IMR-90 (cell line): ENCODE data around the gene CABP4. TPM values are rescaled to one million over a fixed set of nuclear protein-coding genes. Genes with fewer than 3 reads are reported as not detected.

Source experiments
- ATAC-seq: fragments of 200-7000 bp; cut with Tn5 transposase; 2 replicates; pipeline ENCODE4 v1.9.1; 2020; ENCODE audit warnings: low read depth, mild to moderate bottlenecking, moderate library complexity
- BruUV-seq: library from RNA; stranded (reverse); fragments of 400-500 nt; replicated peaks from 2 replicates; lab custom pipeline; 2021; lab: Mats Ljungman, UMichigan
- CTCF ChIA-PET: fragments of 300-600 bp; formaldehyde crosslinking; extraction: SDS; loops from one replicate; lab custom pipeline; 2021; ENCODE audit warnings: antibody characterized with exemption; lab: Yijun Ruan, JAX
- POLR2A ChIA-PET: fragments of 300-600 bp; sonication (Branson Sonifier 250); formaldehyde crosslinking; loops from one replicate; lab custom pipeline; 2022; ENCODE audit warnings: antibody characterized with exemption; ENCODE audit not compliant: unreplicated experiment; lab: Charles Lee
- DNase-seq: peaks from one replicate; pipeline ENCODE4 v3.0.0; 2013
- H2AFZ ChIP-seq: replicated peaks from 2 replicates; pipeline ENCODE3; 2013; ENCODE audit warnings: low read length, mild to moderate bottlenecking; ENCODE audit not compliant: poor library complexity
- H2AK5ac ChIP-seq: 2 replicates; pipeline ENCODE4 v1.6.1; 2013; ENCODE audit warnings: low read depth, low read length, inconsistent platforms
- H2AK9ac ChIP-seq: replicated peaks from 2 replicates; pipeline ENCODE3; 2013; ENCODE audit warnings: mild to moderate bottlenecking, low read depth, low read length, moderate library complexity; ENCODE audit not compliant: poor library complexity
- H2BK120ac ChIP-seq: 2 replicates; pipeline ENCODE4 v1.6.1; 2013; ENCODE audit warnings: low read depth, low read length, inconsistent platforms
- H2BK15ac ChIP-seq: 3 replicates; pipeline ENCODE4 v1.6.1; 2013; ENCODE audit warnings: low read depth, low read length, inconsistent platforms
- H2BK20ac ChIP-seq: 2 replicates; pipeline ENCODE4 v1.6.1; 2013; ENCODE audit warnings: low read depth, mild to moderate bottlenecking, inconsistent platforms, low read length, moderate library complexity
- H2BK5ac ChIP-seq: 2 replicates; pipeline ENCODE4 v1.6.1; 2013; ENCODE audit warnings: mild to moderate bottlenecking, low read depth, low read length, inconsistent platforms; ENCODE audit not compliant: poor library complexity, severe bottlenecking
- H3K14ac ChIP-seq: replicated peaks from 2 replicates; pipeline ENCODE4 v1.6.1; 2013; ENCODE audit warnings: low read depth, low read length, inconsistent platforms
- H3K18ac ChIP-seq: 2 replicates; pipeline ENCODE4 v1.6.1; 2013; ENCODE audit warnings: low read depth, low read length, control low read depth
- H3K23ac ChIP-seq: 2 replicates; pipeline ENCODE4 v1.6.1; 2013; ENCODE audit warnings: low read depth, low read length, inconsistent platforms
- H3K27ac ChIP-seq: 2 replicates; pipeline ENCODE4 v1.5.1; 2013; ENCODE audit warnings: mild to moderate bottlenecking, control low read depth, low read length; ENCODE audit not compliant: insufficient read depth
- H3K27me3 ChIP-seq: 2 replicates; pipeline ENCODE4 v1.6.1; 2013; ENCODE audit warnings: low read length; ENCODE audit not compliant: control insufficient read depth, insufficient read depth
- H3K36me3 ChIP-seq: 2 replicates; pipeline ENCODE4 v1.6.1; 2013; ENCODE audit warnings: low read length, mixed read lengths; ENCODE audit not compliant: control insufficient read depth, insufficient read depth
- H3K4ac ChIP-seq: 2 replicates; pipeline ENCODE4 v1.6.1; 2013; ENCODE audit warnings: low read depth, low read length, inconsistent platforms
- H3K4me1 ChIP-seq: 2 replicates; pipeline ENCODE4 v1.6.1; 2013; ENCODE audit warnings: low read length, mixed read lengths; ENCODE audit not compliant: control insufficient read depth, insufficient read depth
- H3K4me2 ChIP-seq: 2 replicates; pipeline ENCODE4 v1.6.1; 2013; ENCODE audit warnings: low read depth, mild to moderate bottlenecking, control low read depth, low read length, moderate library complexity
- H3K4me3 ChIP-seq: 2 replicates; pipeline ENCODE4 v1.5.1; 2013; ENCODE audit warnings: low read depth, mild to moderate bottlenecking, control low read depth, low read length, moderate library complexity; ENCODE audit not compliant: insufficient read depth
- H3K56ac ChIP-seq: 2 replicates; pipeline ENCODE4 v1.6.1; 2013; ENCODE audit warnings: low read length, inconsistent platforms; ENCODE audit not compliant: insufficient read depth; ENCODE audit errors: extremely low read depth
- H3K79me1 ChIP-seq, 2 experiments: 2 replicates each; pipeline ENCODE4 v1.6.1; 2013; ENCODE audit warnings: low read length in 2 of 2, inconsistent platforms in 1 of 2, low read depth in 1 of 2
- H3K9ac ChIP-seq: 2 replicates; pipeline ENCODE4 v1.6.1; 2013; ENCODE audit warnings: low read depth, low read length, control low read depth
- H3K9me1 ChIP-seq: 2 replicates; pipeline ENCODE4 v1.6.1; 2013; ENCODE audit warnings: low read length, inconsistent platforms; ENCODE audit not compliant: insufficient read depth
- H3K9me3 ChIP-seq: 2 replicates; pipeline ENCODE4 v1.6.1; 2013; ENCODE audit warnings: low read length; ENCODE audit not compliant: control insufficient read depth, insufficient read depth
- H4K20me1 ChIP-seq: 2 replicates; pipeline ENCODE4 v1.6.1; 2013; ENCODE audit warnings: low read length, inconsistent platforms; ENCODE audit not compliant: insufficient read depth
- H4K5ac ChIP-seq: 2 replicates; pipeline ENCODE4 v1.6.1; 2013; ENCODE audit warnings: mild to moderate bottlenecking, low read depth, low read length, control low read depth
- H4K8ac ChIP-seq, 2 experiments: 2 replicates each; pipeline ENCODE4 v1.6.1; 2013; ENCODE audit warnings: low read depth in 2 of 2, low read length in 2 of 2, control low read depth in 1 of 2, inconsistent platforms in 1 of 2
- H4K91ac ChIP-seq: 2 replicates; pipeline ENCODE4 v1.6.1; 2013; ENCODE audit warnings: low read depth, low read length, inconsistent platforms; ENCODE audit not compliant: insufficient read depth
- CEBPB ChIP-seq: IDR thresholded peaks from 2 replicates; pipeline ENCODE4 v1.6.1; 2012; ENCODE audit warnings: low read depth, low read length, improper control_type of control experiment
- FOS ChIP-seq: fragments of 150-350 bp; IDR thresholded peaks from 2 replicates; pipeline ENCODE4 v1.6.1; 2016; ENCODE audit warnings: low read depth, low read length
- MXI1 ChIP-seq: IDR thresholded peaks from 2 replicates; pipeline ENCODE4 v1.6.1; 2012; ENCODE audit warnings: low read depth, mild to moderate bottlenecking, low read length, moderate library complexity, borderline replicate concordance
- RFX5 ChIP-seq: IDR thresholded peaks from 2 replicates; pipeline ENCODE4 v1.8.0; 2012; ENCODE audit warnings: low read depth, mild to moderate bottlenecking, low read length, moderate library complexity
- SMC3 ChIP-seq: fragments of 150-350 bp; IDR thresholded peaks from 2 replicates; pipeline ENCODE4 v1.6.1; 2016; ENCODE audit warnings: low read depth, mild to moderate bottlenecking, antibody characterized with exemption, low read length, moderate library complexity
- WGBS, 2 experiments: methylation state at CpG; one replicate each; pipeline versions ENCODE4 v1.1.5 to v1.1.7; 2013; ENCODE audit warnings: missing lambda C conversion rate in 2 of 2; ENCODE audit not compliant: insufficient read length in 1 of 2; ENCODE audit errors: extremely low coverage in 2 of 2; 5-methylcytosine and 5-hydroxymethylcytosine counted together
- dilution Hi-C: fragments of 300-500 bp; cut with HindIII; formaldehyde crosslinking; loops from one replicate; pipeline ENCODE4 v1.14.3; 2018; ENCODE audit warnings: low sequenced_read_pairs; ENCODE audit not compliant: unreplicated experiment
- in situ Hi-C: fragments of 300-500 bp; cut with MboI; formaldehyde crosslinking; loops from 3 replicates; pipeline ENCODE4 v1.14.3; 2019; ENCODE audit warnings: low sequenced_read_pairs, inconsistent platforms, mixed read lengths
- intact Hi-C: fragments of 100-400 bp; cut with micrococcal nuclease; formaldehyde crosslinking; loops from 2 replicates; pipeline ENCODE4 v1.10.0; 2022
- polyA plus RNA-seq, 3 experiments: library from polyadenylated mRNA; depleted of rRNA; stranded (reverse); fragments of >200 nt; gene quantifications; 2 replicates each; pipeline ENCODE4 v1.2.3, GENCODE V29; 2012; ENCODE audit warnings: low replicate concordance in 1 of 3
- total RNA-seq: library from RNA; depleted of rRNA; stranded (reverse); fragments of >200 nt; gene quantifications from 2 replicates; pipeline ENCODE4 v1.2.3, GENCODE V29; 2012

CABP4 gene
- total and polyA plus RNA-seq, 2 of the 4 experiments (the other 2 are of a cell fraction), result not detected

DNA sequence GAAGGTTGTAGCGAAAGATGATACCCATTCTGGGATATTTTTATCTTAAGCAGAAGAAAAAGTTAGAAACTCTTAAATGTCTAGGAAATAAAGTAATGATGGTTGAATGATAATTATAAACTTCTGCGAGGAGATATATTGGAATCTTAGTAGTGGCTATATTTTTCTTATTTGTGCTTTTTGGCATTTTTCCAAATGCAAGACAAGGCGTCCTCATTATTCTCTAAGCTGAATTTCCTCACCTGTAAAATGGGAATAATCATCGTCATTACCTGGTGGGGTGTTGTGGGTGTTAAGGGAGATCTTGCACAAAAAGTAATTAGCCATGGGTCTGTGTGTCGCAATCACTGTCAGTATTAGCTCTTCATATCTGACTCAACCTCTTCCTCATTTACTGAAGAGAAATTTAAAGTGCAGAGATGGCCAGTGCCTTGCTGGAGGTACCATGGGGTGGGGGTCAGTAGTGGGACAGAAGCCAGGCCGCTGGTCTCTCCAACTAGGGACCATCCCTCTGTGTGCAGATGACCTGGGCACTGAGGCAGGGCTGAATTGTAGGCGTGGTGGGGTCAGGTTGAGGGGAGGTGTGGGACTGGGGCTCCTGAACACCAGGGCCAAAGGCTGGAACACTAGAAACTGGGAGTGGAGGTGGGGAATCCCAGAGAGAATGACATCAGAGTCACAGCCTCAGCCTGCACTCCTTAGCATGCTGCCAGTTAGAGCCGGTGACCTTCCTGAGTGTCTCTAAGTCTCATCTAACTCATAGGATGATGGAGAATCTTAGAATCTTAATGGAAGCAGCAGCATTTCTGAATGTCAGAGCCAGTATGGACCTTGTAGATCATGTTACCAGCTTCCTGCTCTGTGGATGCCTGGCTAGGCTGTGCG, 45.9 kb downstream of the CABP4 start:
- Histone ChIP-seq H3K9ac (no peak overlapping the region), H4K8ac (no peak overlapping the region), H3K9me3 (no peaks in the 10 kb centered on the region), H3K14ac (no peak overlapping the region), H4K91ac (no peak overlapping the region), H2AK5ac (no peak overlapping the region), H4K20me1 (no peaks in the 10 kb centered on the region), H3K9me1 (peaks cover 4% of the 10 kb centered on the region), H3K4me2 (no peak overlapping the region), H3K4me1 (peaks cover 10% of the 10 kb centered on the region), H3K18ac (no peak overlapping the region), H2AK9ac (no peak overlapping the region), H2BK15ac (no peak overlapping the region), H3K56ac (no peak overlapping the region), H3K4ac (no peak overlapping the region), H2AFZ (peak overlapping the region; percentile 56), H3K4me3 (no peak overlapping the region), H3K23ac (no peak overlapping the region), H2BK20ac (no peak overlapping the region), H3K27ac (no peak overlapping the region), H3K36me3 (peaks cover 19% of the 10 kb centered on the region), H3K27me3 (no peaks in the 10 kb centered on the region), H3K79me1 (peaks cover 4 to 33% of the 10 kb centered on the region in 2 experiments; a peak in 3 of 4 replicates), H4K5ac (no peak overlapping the region), H2BK120ac (no peak overlapping the region), H2BK5ac (no peak overlapping the region)
- 100% methylated on average over 1 of the region's 9 CpGs for WGBS, 2 experiments
- dilution Hi-C loops (no loop called here), intact Hi-C loops (no loop called here), in situ Hi-C loops (no loop called here)
- ATAC-seq (no peak), DNase-seq (no peak)
- ChIA-PET CTCF (no interaction called here), POLR2A (no interaction called here)
- TF ChIP-seq MXI1 (no peak), RFX5 (no peak), SMC3 (no peak), CEBPB (peak; percentile 96), FOS (no peak)
- BruUV-seq, result no TSS peak
